Left ventricle myocardium superior (tissue), 1 donor: ENCODE measurements around the gene FRMD7. TPM values are rescaled to one million over a fixed set of nuclear protein-coding genes. Genes with fewer than 3 reads are reported as not detected.
"Not testable (repeated sequence)": the region's sequence is repeated elsewhere in the genome, so short reads cannot be mapped to it uniquely, and the experiment has no call there.

Experiments used
- ATAC-seq: fragments of 200-7000 bp; cut with Tn5 transposase; one replicate; pipeline ENCODE4 v1.9.1; 2020; ENCODE audit warnings: mild to moderate bottlenecking, moderate library complexity
- DNase-seq: peaks from one replicate; pipeline ENCODE4 v3.0.0-alpha.2; 2020
- intact Hi-C: fragments of 100-400 bp; cut with micrococcal nuclease; formaldehyde crosslinking; loops from one replicate; pipeline ENCODE4 v1.11.0; 2022
- long read RNA-seq: library from polyadenylated mRNA; unstranded; transcript quantifications from one replicate; pipeline ENCODE4 v2.0.0, GENCODE V29; 2021
- total RNA-seq: library from RNA; stranded (reverse); fragmentation: NEBNext Ultra II Directional; extraction: Animal tissue kit (Norgen Biotek cat#: 25700); gene quantifications from one replicate; pipeline ENCODE4 v1.2.1, GENCODE V29; 2021
- donor health status: DM: no; HTN: yes; CAD: no; lungs with severe emphysema.

Gene FRMD7, protein sequence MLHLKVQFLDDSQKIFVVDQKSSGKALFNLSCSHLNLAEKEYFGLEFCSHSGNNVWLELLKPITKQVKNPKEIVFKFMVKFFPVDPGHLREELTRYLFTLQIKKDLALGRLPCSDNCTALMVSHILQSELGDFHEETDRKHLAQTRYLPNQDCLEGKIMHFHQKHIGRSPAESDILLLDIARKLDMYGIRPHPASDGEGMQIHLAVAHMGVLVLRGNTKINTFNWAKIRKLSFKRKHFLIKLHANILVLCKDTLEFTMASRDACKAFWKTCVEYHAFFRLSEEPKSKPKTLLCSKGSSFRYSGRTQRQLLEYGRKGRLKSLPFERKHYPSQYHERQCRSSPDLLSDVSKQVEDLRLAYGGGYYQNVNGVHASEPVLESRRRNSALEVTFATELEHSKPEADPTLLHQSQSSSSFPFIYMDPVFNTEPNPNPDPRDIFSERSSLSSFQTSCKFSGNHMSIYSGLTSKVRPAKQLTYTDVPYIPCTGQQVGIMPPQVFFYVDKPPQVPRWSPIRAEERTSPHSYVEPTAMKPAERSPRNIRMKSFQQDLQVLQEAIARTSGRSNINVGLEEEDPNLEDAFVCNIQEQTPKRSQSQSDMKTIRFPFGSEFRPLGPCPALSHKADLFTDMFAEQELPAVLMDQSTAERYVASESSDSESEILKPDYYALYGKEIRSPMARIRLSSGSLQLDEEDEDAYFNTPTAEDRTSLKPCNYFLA
- 0.07 TPM for total RNA-seq
- long read RNA-seq: 0 reads

GRCh38 chrX:132127743-132128142 is at the start of gene FRMD7:
TSS of gene FRMD7 (minus strand) at chrX:132128020. CDS start at chrX:132127844, 176 bp downstream.
- DNase-seq (no peak), ATAC-seq (no peak)
- intact Hi-C loops: no loop called here

- intact Hi-C loops: no loop called here
- ATAC-seq (no peak), DNase-seq (no peak)
Observed at GRCh38 chrX:132173647-132174046, 45.8 kb upstream of the FRMD7 start.

DNA sequence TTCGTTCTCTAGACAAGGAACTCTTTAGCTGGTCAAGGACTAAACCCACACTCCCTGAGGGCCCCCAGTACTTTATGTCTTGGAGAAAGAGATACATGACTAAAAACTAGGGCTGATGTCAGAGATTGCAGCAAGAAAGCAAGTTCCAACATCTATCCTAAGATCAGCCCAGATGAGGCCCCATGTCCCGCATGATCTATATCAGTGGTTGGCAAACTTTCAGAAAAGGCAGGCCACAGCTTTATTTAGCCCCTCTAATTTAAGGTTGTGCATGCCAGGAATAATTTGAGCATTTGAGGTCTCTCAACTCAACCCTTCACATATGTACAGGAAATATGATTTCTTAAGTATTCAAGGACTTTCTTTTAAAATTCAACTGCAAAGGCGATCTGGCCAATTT is 44.1 kb upstream of the FRMD7 start:
- no peak for DNase-seq
- intact Hi-C loops: no loop called here
- ATAC-seq: no peak

- DNase-seq (no peak), ATAC-seq (no peak)
- intact Hi-C loops: no loop called here
Observed at GRCh38 chrX:132171478-132171877, 43.7 kb upstream of the FRMD7 start.

DNA sequence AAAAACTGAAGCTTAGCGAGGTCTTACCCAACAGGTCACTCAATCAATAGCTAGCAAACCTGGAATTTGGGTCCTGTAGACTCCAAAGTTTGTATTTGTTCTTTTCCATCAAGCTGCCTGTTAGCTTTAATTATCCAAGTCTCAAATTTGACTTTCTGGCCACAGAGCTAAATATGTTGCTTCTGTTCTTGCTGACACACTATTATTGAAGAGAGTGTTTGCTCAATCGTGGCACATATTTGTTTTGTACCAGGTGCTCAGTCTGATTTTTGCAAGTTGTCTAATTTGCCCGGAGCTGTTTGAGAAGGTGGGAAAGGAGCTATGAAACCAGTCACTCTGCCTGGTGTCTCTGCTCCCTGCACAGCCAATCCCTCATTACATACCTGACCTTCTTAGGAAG is 41.7 kb upstream of the FRMD7 start:
- ATAC-seq (no peak), DNase-seq (no peak)
- intact Hi-C loops: no loop called here

GRCh38 chrX:132165651-132166050 is 37.8 kb upstream of the FRMD7 start:
- DNase-seq (no peak), ATAC-seq (no peak)
- intact Hi-C loops: no loop called here

DNA sequence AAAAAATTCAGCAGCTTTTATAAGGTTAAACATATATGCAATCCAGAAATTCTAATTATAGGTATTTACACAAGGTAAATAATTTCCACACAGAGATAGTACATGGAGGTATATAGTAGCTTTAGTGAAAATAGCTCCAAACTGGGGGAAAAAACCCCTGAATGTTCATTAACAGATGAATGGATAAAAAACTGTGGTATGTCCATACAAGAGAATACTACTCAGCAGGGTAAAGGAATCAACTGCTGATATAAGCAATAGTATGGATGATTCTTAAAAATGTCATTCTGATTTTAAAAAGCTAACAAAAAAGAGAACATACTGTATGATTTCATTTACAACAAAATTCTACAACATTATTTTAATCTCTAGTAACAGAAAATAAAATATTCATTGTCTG is 37.2 kb upstream of the FRMD7 start:
- DNase-seq: no peak
- intact Hi-C loops: no loop called here

GRCh38 chrX:132163094-132163493 is 35.3 kb upstream of the FRMD7 start:
- intact Hi-C loops, DNase-seq, ATAC-seq: not testable (repeated sequence)

More for the DNA sequence above, 37.2 kb upstream of the FRMD7 start:
- no peak for ATAC-seq

GRCh38 chrX:132153166-132153565 is 25.3 kb upstream of the FRMD7 start:
- intact Hi-C loops: no loop called here
- ATAC-seq: no peak
- DNase-seq: no peak

DNA sequence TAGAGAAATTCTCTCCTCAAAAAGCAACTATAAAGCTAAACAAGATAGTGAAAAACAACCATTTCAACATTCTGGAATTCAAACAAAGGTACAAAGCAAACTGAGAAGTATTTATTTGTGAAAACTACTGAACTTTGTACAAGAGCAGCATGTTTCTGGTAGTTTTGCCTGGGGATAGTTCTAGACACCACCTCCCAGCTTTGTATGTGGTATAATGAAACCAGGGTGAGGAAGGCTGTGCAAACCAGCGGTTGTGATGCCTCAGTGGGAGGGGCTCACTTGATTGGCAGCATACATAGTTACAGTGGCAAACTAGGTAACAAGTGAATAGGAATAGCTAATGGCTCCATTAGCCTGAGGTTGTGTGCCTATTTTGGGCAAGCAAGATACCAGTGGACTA is 18.6 kb upstream of the FRMD7 start:
- ATAC-seq: no peak
- intact Hi-C loops: no loop called here

GRCh38 chrX:132144061-132144460 is 16.2 kb upstream of the FRMD7 start:
- DNase-seq (no peak), ATAC-seq (no peak)
- intact Hi-C loops: no loop called here

More for the DNA sequence above, 18.6 kb upstream of the FRMD7 start:
- DNase-seq: no peak

GRCh38 chrX:132125906-132126305 is 1.9 kb downstream of the FRMD7 start:
- intact Hi-C loops: no loop called here
- ATAC-seq (no peak), DNase-seq (no peak)

- intact Hi-C loops: no loop called here
- DNase-seq (no peak), ATAC-seq (no peak)
Observed at GRCh38 chrX:132120913-132121312, 6.9 kb downstream of the FRMD7 start.

- no peak for ATAC-seq
- intact Hi-C loops: no loop called here
- DNase-seq: no peak
Observed at GRCh38 chrX:132119821-132120515, 7.9 kb downstream of the FRMD7 start.

- ATAC-seq (no peak), DNase-seq (no peak)
- intact Hi-C loops: no loop called here
Observed at GRCh38 chrX:132119283-132119682, 8.5 kb downstream of the FRMD7 start.

DNA sequence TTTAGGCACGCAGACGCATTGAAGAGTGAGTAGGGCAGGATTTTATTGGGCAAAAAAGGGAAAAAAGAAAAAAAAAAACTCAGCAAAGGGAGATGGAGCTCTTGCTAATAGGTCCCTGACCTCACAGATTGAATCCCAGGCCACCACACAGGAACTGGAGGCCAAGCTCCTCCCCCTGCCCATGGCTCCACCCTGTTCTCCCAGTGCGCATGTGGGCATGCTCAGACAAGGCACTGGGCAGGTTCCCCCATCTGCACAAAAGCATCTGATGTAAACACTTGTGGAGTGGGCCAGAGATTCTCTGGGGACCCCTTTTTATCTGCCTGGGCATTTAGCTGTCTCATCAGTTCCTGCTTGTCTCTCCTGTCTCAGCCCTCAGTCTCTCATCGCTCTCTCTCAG is 9.5 kb downstream of the FRMD7 start:
- ATAC-seq (no peak), DNase-seq (peak; percentile 28)
- intact Hi-C loops: no loop called here

DNA sequence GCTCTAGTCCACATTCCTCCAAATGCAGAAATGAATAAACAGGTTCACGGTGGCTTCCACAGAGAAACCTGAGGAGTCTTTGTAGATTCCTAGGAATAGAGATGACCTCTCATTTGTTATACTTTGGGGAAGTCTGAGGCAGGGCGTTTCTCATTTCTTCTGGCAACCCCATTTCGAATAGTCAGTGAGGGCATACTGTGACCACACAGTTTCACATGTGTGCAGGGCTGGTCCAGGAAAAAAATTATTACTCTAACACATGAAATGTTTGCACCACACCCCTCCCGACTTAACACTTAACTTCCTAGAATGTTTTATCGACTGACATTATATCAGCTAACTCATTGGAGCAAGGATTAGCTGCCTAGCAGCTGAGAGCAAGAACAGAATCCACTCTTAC is 12.0 kb downstream of the FRMD7 start:
- no peak for DNase-seq
- ATAC-seq: no peak
- intact Hi-C loops: no loop called here

- no peak for ATAC-seq
- DNase-seq: no peak
- intact Hi-C loops: no loop called here
Observed at GRCh38 chrX:132114607-132115006, 13.2 kb downstream of the FRMD7 start.

DNA sequence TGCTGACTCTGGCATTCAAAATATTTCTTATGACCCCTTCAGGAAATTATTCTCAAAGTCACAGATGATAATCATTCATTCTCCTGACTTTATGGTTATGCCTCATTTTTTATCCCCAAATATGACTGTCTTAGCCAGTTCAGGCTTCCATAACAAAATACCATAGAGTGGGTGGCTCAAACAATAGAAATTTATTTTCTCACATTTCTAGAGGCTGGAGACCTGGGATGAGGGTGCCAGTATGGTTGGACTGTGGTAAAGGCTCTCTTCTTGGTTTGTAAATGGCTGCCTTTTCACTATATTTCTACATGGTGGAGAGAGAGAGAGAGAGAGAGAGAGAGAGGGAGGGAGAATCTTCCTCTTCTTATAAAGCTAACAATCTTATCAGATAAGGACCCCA is 20.5 kb downstream of the FRMD7 start:
- no peak for ATAC-seq
- DNase-seq: no peak
- intact Hi-C loops: no loop called here

DNA sequence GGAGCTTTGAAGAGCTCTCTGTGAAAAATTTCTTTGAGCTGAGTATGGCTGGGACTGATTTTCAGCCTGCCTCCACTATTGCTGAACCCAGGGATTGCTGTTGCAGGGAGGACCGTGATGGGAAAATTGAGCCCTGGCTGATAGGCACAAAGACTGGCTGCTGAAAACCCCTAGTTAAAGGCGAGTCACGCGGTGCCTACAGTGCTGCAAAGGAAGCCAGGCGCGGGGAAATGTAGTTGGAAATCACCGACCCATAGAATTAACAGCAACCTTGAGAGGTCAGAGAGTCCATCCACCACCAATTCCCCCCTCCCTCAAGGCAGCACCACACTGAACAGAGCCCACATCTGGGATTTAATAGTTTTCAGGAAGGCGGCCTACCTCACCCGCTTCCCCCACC is 26.0 kb downstream of the FRMD7 start:
- DNase-seq (no peak), ATAC-seq (no peak)
- intact Hi-C loops: no loop called here
